HG03571 (cell line): ENCODE data around the gene RALGPS1.

Source experiments
- ATAC-seq: cut with Tn5 transposase; IDR thresholded peaks from one replicate; pipeline ENCODE4 v1.9.1; 2021; ENCODE audit not compliant: unreplicated experiment

Gene RALGPS1, protein sequence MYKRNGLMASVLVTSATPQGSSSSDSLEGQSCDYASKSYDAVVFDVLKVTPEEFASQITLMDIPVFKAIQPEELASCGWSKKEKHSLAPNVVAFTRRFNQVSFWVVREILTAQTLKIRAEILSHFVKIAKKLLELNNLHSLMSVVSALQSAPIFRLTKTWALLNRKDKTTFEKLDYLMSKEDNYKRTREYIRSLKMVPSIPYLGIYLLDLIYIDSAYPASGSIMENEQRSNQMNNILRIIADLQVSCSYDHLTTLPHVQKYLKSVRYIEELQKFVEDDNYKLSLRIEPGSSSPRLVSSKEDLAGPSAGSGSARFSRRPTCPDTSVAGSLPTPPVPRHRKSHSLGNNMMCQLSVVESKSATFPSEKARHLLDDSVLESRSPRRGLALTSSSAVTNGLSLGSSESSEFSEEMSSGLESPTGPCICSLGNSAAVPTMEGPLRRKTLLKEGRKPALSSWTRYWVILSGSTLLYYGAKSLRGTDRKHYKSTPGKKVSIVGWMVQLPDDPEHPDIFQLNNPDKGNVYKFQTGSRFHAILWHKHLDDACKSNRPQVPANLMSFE

DNA sequence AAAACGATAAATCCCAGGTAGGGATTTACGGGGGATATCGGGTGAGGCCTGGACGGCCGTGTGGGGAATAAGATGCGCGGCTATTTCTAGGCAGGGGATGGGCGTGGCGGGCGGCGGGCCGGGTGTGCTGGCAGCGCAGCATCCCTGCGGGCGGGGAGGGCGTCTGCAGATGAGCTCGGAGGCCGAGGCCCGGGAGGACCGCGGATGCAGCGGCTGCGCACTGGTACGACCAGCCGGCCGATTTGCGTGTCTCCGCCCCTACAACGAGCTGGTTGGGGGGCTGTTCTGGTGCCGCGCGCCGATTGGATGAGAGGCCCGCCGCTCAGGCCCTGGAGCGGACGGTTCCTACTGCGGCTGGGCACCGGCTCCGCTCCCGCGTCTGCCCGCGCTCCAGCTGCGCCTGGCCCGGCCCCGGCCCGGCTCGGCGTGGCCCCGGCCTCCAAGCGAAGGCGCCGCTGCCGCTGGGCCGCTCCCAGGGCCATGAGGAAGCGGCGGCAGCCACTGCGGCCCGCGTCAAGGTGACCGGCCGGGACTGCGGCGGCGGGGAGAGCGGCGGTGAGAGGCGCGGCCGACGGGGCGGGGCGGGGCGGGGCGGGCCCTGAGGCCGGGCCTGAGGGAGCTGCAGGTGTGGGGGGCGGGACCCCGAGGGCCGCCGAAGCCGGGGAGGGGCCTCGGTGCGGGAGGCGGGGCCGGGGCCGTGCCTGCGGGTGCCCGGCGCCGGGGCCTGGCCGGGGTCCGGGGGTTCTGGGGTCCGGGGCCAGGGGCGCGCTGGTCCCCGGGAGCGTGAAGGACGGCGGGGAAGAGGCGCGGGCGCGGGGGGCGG lies at the start of gene RALGPS1:
Gene RALGPS1 (plus strand): TSS at position 325 of the 823 bp plus-strand sequence. CDS start 47,508 bp downstream, outside the sequence.
- ATAC-seq = peak; percentile 97

GRCh38 chr9:126869368-126869767 lies 45.2 kb upstream of the RALGPS1 start:
- no peak for ATAC-seq

DNA sequence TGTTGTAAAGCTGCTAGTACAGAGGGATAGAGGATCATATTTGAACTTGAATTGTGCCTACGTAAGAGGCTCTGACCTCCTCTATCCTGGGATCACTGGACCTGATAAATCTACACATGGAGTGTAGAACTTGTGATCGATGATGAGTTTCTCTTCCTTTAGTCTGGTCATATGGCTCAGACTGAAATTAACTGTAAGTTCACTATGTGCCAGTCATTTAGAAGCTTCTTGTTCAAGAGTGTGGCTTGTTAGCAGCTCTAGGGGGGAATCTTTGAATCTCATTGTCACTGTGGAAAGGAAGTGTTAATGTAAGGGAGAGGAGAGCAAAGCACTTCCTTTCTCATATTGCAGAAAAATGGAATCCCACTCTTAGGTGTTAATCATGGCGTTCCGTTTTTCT lies 42.1 kb upstream of the RALGPS1 start:
- ATAC-seq = no peak

GRCh38 chr9:126874546-126875314 lies 39.9 kb upstream of the RALGPS1 start:
- no peak for ATAC-seq

DNA sequence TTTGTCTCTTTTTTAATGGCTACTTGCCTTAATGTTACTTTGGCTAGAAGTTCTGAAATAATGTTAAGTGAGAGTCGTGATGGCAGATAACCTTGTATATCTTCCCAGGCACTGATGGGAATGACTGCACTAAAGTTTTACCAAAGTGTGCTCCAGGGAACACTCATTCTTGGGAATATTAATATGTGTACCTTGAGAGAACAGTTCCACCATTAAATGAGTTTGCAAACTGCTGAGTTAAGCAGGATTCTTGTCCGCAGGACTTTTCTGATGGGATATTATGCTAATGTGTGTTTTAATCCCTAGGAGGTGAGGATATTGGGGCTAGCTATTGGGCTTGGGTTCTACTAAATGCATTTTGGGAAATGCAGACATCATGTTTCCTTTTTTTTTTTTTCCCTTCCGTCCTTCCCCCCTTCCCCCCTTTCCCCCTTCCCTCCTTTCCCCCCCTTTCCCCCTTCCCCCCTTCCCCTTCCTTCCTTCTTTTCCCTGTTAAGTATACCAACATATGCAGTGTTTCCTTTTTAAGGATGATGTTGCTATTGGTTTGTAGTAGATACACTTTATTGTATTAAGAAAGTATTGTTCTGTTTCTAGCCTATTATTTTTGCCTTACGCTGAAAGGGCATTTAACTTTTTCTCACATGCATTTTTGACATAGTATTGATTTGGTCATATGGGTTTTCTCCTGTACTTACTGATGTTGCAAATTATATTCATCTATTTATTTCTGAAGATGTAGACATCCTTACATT lies 38.6 kb upstream of the RALGPS1 start:
- no peak for ATAC-seq

DNA sequence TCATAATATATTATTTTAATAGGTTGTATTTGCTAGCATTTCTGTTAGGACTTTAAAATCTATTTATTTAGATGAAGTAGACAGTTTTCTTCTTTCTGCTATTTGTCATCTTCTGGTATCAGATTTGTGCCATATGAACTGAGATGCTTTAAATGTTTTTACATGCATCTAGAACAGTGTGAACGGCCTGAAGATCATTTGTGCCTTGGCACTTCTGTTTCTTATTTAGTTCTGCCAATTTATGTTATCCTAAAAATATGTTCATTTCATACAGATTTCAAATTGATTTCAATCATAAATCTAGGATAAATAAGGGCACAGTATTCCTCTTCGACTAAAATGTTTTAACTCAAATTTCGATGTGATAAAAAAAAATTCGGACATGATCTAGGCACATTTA lies 38.1 kb upstream of the RALGPS1 start:
- ATAC-seq = no peak

DNA sequence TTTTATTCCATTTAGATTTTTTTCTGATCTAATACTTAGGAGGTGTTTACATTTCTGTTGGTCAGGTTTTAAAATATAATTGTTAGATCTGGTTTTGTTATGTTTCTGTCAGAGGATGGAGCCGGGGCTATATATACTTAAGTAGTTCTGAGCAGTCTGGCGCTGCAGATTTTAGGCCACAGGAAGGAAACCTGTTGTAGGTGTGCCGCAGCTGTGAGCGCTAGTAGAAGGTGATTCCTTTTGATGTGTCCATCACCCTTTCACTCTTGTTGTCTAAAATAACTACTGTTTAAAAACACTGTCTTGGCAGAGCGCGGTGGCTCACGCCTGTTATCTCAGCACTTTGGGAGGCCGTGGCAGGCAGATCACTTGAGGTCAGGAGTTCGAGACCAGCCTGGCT lies 37.2 kb upstream of the RALGPS1 start:
- ATAC-seq = no peak

- no peak for ATAC-seq
These were observed 35.3 kb upstream of the RALGPS1 start for GRCh38 chr9:126879288-126879687.

- no peak for ATAC-seq
These were observed 34.2 kb upstream of the RALGPS1 start for GRCh38 chr9:126880226-126880946.

- ATAC-seq = no peak
These were observed 33.6 kb upstream of the RALGPS1 start for GRCh38 chr9:126880947-126881332.

GRCh38 chr9:126882746-126883145 lies 31.8 kb upstream of the RALGPS1 start:
- no peak for ATAC-seq

- ATAC-seq = no peak
These were observed 30.9 kb upstream of the RALGPS1 start for GRCh38 chr9:126883636-126884035.

GRCh38 chr9:126885131-126885641 lies 29.4 kb upstream of the RALGPS1 start:
- no peak for ATAC-seq

DNA sequence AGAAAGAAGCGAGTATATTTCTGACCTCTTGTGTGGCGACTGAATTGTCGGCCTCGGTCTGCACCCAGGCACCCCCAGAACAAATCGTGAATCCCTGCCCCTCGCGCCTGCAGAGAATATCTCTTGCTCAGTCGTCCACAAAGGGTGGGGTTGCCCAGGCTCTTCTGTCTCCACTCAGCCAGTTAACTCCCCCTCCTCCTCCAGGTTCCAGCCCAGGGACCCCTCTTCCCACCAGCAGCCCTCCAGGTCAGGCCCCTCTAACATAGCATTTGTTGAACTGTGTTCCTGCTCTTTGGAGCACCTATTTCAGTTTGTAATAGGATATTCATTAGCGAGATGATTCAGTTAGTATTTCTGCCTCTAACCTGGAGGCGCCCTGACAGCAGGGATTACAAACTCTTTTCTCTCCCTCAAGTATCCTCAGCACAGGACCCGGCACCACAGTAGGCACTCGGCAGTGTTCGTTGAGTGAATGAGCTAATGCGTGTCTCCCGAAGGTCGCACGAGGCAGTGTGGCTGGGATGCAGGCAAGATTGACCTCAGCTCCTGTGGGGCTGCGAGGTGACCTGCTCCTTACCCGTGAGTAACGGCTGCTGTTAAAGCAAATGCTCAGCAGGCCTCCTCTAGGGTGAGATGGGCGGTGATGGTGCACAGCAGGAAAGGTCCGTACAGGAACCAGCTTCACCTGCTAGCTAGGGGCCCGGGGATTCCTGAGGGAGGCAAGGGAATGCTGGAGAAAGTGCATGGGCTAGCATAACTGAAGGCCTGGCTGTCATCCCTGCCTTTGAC lies 28.4 kb upstream of the RALGPS1 start:
- ATAC-seq = no peak

DNA sequence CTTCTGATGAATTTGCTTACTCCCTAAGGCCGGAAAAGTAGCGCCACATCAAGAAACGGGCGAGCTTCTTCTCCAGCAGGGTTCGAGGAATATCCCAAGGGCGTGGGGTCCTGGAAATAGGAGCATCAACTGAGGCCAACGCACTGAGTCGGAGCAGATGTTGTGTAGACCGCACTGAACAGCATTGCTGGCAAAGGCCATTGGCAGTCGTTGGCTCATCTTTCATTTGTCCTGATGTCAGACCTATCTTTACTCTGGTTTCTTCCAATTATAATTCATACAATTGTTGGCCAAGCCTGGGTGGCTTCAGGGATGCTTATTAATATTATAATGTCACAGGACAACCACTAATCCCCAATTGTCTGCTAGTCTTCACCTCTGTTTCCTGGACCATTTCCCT lies 27.7 kb upstream of the RALGPS1 start:
- ATAC-seq = no peak

- no peak for ATAC-seq
These were observed 22.9 kb upstream of the RALGPS1 start for GRCh38 chr9:126891676-126892075.

DNA sequence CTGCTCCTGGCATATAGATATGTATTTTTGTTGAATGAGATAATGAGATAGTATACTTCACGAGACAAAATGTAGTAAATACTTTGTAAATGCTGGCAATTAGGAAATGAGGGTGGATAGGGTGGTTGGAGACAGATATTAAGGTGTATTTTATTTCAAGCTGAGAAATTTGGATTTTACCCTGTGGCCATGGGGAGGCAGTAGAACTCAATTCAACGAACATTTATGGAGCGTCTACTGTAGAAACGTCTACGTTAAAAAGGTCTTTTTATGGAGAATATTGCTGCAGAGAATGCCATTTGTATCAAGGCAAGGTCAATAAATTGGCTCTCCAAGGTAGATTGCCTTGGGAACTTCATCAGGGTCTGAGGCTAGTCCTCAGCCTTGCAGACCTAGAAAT lies 21.5 kb upstream of the RALGPS1 start:
- ATAC-seq = no peak

- ATAC-seq = no peak
These were observed 20.5 kb upstream of the RALGPS1 start for GRCh38 chr9:126894052-126894603.
